Brain microvascular endothelial cell (primary cell): ENCODE data around the gene SLC25A13.

Experiments
- DNase-seq: peaks from one replicate; pipeline ENCODE4 v3.0.0-alpha.2; 2020
- H3K27ac ChIP-seq: fragments of 250-450 bp; sonication (Bioruptor Pico); 2 replicates; pipeline ENCODE4 v1.5.1; 2020; ENCODE audit warnings: mild to moderate bottlenecking, moderate library complexity
- H3K27me3 ChIP-seq: fragments of 250-450 bp; sonication (Bioruptor Pico); replicated peaks from 2 replicates; pipeline ENCODE4 v1.5.1; 2020; ENCODE audit warnings: mild to moderate bottlenecking
- H3K36me3 ChIP-seq: fragments of 250-450 bp; sonication (Bioruptor Pico); replicated peaks from 2 replicates; pipeline ENCODE4 v1.5.1; 2020; ENCODE audit warnings: mild to moderate bottlenecking
- H3K4me3 ChIP-seq: 2 replicates; pipeline ENCODE4 v1.5.1; 2011; ENCODE audit warnings: low read depth, mild to moderate bottlenecking, control low read depth, low read length, moderate library complexity
- in situ Hi-C: cut with HindIII; loops from 2 replicates; pipeline ENCODE4 v1.10.0; 2017; ENCODE audit warnings: low sequenced_read_pairs, low pct_ligation_motif_present
- TF ChIP-seq, protein P1 (sequence below): IDR thresholded peaks from 2 replicates; pipeline ENCODE4 v1.5.1; 2011; ENCODE audit warnings: low read depth, mild to moderate bottlenecking, moderate library complexity, low read length, control low read depth, inconsistent platforms; ENCODE audit errors: missing control alignments

SLC25A13 gene

DNA sequence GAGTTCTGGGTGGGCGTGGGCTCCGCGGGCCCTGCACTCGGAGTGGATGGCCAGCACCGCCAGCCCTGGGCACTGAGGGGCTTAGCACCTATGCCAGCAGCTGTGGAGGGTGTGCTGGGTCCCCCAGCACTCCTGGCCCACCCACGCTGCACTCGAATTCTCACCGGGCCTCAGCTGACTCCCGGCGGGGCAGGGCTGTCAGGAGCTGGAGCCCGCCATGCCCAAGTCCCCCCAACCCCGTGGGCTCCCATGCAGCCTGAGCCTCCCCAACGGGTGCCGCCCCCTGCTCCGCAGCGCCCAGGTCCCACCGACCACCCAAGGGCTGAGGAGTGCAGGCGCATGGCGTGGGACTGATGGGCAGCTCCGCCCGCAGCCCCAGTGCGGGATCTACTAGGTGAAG, 93.1 kb downstream of the SLC25A13 start:
- in situ Hi-C loops: no loop called here
- Histone ChIP-seq H3K36me3 (no peaks in the 10 kb centered on the region), H3K27ac (no peak overlapping the region), H3K27me3 (no peaks in the 10 kb centered on the region), H3K4me3 (no peak overlapping the region)
- no peak for DNase-seq
- TF ChIP-seq, protein P1, sequence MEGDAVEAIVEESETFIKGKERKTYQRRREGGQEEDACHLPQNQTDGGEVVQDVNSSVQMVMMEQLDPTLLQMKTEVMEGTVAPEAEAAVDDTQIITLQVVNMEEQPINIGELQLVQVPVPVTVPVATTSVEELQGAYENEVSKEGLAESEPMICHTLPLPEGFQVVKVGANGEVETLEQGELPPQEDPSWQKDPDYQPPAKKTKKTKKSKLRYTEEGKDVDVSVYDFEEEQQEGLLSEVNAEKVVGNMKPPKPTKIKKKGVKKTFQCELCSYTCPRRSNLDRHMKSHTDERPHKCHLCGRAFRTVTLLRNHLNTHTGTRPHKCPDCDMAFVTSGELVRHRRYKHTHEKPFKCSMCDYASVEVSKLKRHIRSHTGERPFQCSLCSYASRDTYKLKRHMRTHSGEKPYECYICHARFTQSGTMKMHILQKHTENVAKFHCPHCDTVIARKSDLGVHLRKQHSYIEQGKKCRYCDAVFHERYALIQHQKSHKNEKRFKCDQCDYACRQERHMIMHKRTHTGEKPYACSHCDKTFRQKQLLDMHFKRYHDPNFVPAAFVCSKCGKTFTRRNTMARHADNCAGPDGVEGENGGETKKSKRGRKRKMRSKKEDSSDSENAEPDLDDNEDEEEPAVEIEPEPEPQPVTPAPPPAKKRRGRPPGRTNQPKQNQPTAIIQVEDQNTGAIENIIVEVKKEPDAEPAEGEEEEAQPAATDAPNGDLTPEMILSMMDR: no peak

DNA sequence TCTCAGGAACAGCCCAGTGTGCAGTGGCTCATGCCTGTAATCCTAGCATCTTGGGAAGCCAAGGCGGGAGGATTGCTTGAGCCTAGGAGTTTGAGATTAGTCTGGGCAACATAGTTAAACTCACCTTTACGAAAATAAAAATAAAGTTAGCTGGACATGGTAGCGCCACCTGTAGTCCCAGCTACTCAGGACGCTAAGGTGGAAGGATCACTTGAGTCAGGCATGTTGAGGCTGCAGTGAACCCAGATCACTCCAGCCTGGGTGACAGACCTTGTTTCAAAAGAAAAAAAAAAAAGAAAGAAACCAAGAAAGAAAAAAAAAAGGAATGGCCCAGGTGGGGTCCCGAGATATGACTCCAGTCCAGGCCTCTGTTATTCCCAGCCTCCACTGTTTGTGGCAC, 96.6 kb downstream of the SLC25A13 start:
- no peak for DNase-seq
- H3K27me3 ChIP-seq: no peaks in the 10 kb centered on the region
- TF ChIP-seq, protein P1: no peak
- H3K4me3 ChIP-seq: no peak overlapping the region
- in situ Hi-C loops: no loop called here
- no peaks in the 10 kb centered on the region for H3K36me3 ChIP-seq
- no peak overlapping the region for H3K27ac ChIP-seq

DNA sequence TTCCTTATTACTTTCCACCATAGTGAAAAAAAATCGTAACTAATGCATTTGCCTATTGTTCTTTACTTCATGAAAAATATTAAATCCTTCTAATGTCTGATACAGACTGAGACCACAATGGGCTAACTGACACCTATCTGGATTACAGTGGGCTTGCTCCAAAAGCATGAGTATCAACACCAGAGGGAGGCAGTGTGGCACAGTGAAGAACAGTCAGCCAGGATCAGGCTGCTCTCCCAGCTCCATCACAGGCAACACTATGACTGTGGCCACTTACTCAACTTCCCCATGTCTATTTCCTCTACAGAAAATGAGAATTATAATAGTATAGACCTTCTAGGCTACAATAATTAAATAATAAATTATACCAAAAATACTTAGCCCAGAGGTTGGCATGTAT, 97.2 kb downstream of the SLC25A13 start:
- peak; percentile 16 for DNase-seq
- H3K4me3 ChIP-seq: no peak overlapping the region
- in situ Hi-C loops: no loop called here
- TF ChIP-seq, protein P1: peak; percentile 60
- H3K36me3 ChIP-seq: no peaks in the 10 kb centered on the region
- H3K27me3 ChIP-seq: no peaks in the 10 kb centered on the region
- H3K27ac ChIP-seq: no peak overlapping the region

DNA sequence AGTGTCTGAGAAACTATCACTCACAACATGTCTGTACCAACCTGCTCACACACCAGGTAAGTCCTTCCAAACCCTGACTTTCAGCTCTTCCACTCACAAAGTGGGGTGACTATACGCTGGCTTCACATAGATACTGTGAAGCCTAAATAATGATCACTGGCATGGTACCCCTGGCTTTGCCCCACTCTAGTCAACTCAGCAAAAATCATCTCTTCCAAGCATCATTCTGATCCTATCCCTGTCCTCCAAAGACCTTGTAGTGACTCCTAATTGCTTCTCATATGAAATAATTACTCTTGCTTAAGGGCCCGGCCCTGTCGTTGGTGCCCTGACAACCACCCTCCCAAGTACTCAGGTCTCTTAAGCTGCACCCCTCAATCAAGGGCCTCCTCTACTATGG, 97.8 kb downstream of the SLC25A13 start:
- Histone ChIP-seq H3K27ac (no peak overlapping the region), H3K36me3 (no peaks in the 10 kb centered on the region), H3K27me3 (no peaks in the 10 kb centered on the region), H3K4me3 (no peak overlapping the region)
- TF ChIP-seq, protein P1: no peak
- in situ Hi-C loops: no loop called here
- DNase-seq: no peak

DNA sequence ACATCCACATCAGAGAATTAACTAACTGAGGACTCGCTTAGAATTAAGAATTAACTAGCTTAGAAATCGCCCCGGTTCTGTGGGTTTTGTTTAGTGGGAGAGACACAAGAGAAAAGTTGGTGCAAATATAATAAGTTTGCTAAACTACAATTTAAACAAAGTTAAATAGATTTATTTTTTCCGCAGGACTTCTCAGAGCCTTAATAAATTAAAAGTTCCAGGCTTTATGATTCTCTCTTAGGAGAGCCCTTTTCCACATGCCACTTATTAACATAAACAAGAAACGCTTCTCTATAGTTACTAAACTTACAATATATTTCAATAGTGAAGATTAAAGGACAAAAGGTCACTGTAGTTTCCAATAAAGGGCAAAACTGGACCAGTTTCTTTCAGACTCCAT, 100.0 kb downstream of the SLC25A13 start:
- Histone ChIP-seq H3K27ac (no peak overlapping the region), H3K27me3 (no peaks in the 10 kb centered on the region), H3K4me3 (no peak overlapping the region), H3K36me3 (no peaks in the 10 kb centered on the region)
- TF ChIP-seq, protein P1: no peak
- in situ Hi-C loops: no loop called here
- DNase-seq: no peak

DNA sequence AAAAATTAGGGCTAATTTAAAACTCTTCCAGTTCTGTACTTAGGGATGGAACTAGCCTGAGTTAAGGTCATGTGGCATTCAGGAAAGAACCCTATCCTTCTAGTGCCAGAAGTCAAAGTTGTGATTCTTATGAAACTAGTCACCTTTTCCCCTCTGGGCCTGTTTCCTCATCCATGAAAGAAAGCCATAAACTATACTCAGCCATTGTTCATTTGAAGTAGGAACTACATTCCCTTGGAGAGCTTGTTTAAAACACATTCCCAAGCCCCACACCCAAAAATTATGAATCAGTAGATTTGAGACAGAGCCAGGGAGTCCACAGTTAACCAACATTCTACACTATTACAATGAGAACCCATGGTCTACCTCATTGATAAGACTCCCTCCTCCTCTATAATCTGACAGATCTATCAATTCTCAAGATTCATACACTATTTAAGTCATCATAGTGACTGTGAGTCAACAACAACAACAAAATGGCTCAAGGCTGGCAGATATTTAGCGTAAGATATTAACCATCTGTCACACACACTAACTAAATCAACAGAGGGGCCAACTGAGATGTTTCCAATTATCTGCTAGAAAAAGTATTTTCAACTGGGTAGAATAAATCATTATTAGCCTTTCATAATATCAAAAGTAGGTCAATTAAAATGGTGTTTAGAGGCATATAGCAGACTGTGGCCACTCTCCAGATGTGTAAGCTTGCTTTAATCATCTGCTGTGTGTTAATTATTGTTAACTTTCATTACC, 102.3 kb downstream of the SLC25A13 start:
- H3K27ac ChIP-seq: no peak overlapping the region
- no peak overlapping the region for H3K4me3 ChIP-seq
- H3K36me3 ChIP-seq: no peaks in the 10 kb centered on the region
- DNase-seq: no peak
- TF ChIP-seq, protein P1: no peak
- no peaks in the 10 kb centered on the region for H3K27me3 ChIP-seq
- in situ Hi-C loops: no loop called here
